Fibroblast of the aortic adventitia (primary cell): ENCODE results near the gene MON2. TPM values are rescaled to one million over a fixed set of nuclear protein-coding genes. Genes with fewer than 3 reads are reported as not detected.
"Not testable (repeated sequence)": the region's sequence is repeated elsewhere in the genome, so short reads cannot be mapped to it uniquely, and the experiment has no call there.

Source experiments
- DNase-seq: peaks from one replicate; pipeline ENCODE4 v3.0.0-alpha.2; 2010; ENCODE audit warnings: low read depth
- H3K4me3 ChIP-seq: 2 replicates; pipeline ENCODE4 v1.5.1; 2011; ENCODE audit warnings: low read depth, mild to moderate bottlenecking, control low read depth, low read length, moderate library complexity
- total RNA-seq: library from RNA; depleted of rRNA; stranded (reverse); fragments of >200 nt; gene quantifications from 2 replicates; pipeline ENCODE4 v1.2.3, GENCODE V29; 2012; ENCODE audit warnings: low replicate concordance
- TF ChIP-seq, protein P1 (sequence below): IDR thresholded peaks from 2 replicates; pipeline ENCODE4 v1.5.1; 2011; ENCODE audit warnings: mild to moderate bottlenecking, low read length, control low read depth, inconsistent platforms; ENCODE audit not compliant: insufficient read depth

MON2 gene
- total RNA-seq, 1 donor: 66.1 TPM

DNA sequence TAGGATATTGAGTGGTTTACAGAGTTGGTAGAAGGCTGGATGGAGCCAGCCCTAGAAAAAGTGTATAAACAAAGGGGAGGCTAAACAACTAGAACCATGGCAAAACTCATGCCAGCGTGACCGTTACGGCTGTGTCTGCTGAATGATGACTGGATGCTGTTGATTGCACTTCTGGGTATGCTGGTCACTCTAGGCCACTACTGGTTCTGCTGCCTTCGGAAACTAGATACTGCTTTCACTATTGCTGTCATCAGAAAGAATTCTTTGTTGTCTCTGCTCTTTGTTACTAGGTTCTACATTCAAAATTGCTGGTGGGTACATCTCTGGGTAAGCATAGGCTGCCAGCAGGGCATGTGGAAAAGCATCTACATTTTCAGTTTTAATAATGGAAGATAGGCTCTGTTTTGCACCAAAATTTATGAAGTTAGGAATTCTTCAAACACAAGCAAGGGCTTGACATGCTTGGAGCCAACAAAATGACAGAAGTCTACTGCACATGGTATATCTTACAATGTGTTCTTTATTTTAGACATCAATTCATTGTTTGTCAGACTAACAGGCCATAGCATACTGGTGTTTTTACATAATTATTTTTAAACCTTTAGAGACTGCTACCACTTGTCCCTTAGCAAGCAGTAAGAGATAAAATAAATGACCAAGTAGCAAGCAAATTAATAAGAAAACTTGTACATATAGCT, 15.4 kb downstream of the MON2 start:
- H3K4me3 ChIP-seq: no peak overlapping the region
- no peak for DNase-seq
- TF ChIP-seq, protein P1, sequence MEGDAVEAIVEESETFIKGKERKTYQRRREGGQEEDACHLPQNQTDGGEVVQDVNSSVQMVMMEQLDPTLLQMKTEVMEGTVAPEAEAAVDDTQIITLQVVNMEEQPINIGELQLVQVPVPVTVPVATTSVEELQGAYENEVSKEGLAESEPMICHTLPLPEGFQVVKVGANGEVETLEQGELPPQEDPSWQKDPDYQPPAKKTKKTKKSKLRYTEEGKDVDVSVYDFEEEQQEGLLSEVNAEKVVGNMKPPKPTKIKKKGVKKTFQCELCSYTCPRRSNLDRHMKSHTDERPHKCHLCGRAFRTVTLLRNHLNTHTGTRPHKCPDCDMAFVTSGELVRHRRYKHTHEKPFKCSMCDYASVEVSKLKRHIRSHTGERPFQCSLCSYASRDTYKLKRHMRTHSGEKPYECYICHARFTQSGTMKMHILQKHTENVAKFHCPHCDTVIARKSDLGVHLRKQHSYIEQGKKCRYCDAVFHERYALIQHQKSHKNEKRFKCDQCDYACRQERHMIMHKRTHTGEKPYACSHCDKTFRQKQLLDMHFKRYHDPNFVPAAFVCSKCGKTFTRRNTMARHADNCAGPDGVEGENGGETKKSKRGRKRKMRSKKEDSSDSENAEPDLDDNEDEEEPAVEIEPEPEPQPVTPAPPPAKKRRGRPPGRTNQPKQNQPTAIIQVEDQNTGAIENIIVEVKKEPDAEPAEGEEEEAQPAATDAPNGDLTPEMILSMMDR: no peak

GRCh38 chr12:62482769-62483168, 16.1 kb downstream of the MON2 start:
- H3K4me3 ChIP-seq: no peak overlapping the region
- TF ChIP-seq, protein P1: no peak
- no peak for DNase-seq

DNA sequence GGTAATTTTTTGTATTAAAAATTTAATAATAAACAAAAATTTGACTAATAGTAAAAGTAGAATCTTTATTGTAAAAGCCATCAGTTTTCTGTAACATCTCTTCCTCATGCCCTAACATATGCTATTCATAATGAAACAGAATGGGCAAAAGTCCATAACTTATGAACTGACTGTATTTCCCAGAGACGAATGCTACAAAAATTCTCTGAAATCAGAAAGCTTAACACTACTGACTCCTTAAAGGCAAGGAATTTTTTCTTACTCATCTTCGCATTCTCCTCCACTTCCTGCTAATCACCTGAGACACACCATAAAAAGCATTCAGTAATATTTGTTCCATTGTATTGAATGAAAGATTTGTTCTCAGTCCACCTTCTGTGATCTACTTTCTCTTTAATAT, 17.6 kb downstream of the MON2 start:
- DNase-seq: peak; percentile 22
- no peak overlapping the region for H3K4me3 ChIP-seq
- TF ChIP-seq, protein P1: no peak

- H3K4me3 ChIP-seq: no peak overlapping the region
- TF ChIP-seq, protein P1: no peak
- no peak for DNase-seq
These were observed 39.2 kb downstream of the MON2 start for GRCh38 chr12:62505786-62506185.

DNA sequence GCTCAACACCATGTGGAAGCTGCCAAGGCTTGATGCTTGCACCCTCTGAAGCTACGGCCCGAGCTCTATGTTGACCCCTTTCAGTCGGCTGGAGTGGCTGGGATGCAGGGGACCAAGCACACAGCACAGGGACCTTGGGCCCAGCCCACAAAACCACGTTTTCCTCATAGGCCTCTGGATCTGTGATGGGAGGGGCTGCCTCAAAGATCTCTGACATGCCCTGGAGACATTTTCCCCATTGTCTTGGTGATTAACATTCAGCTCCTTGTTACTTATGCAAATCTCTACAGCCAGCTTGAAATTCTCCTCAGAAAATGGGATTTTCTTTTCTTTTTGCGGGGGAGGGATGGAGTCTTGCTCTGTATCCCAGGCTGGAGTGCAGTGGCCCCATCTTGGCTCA, 46.3 kb downstream of the MON2 start:
- DNase-seq: no peak
- TF ChIP-seq, protein P1: no peak
- H3K4me3 ChIP-seq: no peak overlapping the region

DNA sequence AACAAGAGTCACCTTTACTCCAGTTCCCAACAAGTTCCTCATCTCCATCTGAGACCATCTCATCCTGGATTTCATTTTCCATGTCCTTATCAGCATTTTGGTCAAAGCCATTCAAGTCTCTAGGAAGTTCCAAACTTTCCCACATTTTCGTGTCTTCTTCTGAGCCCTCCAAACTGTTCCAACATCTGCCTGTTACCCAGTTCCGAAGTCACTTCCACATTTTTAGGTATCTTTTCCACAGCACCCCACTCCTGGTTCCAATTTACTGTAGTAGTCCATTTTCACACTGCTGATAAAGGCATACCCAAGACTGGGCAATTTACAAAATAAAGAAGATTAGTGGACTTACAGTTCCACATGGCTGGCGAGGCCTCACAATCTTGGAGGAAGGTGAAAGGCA, 47.5 kb downstream of the MON2 start:
- not testable (repeated sequence) for H3K4me3 ChIP-seq, DNase-seq

GRCh38 chr12:62516927-62517326, 50.3 kb downstream of the MON2 start:
- H3K4me3 ChIP-seq: no peak overlapping the region
- TF ChIP-seq, protein P1: no peak
- no peak for DNase-seq
